Lower lobe of right lung (tissue), 2 donors: ENCODE data around the gene POLR2H. TPM values are rescaled to one million over a fixed set of nuclear protein-coding genes. Genes with fewer than 3 reads are reported as not detected.

ENCODE experiments used
- ATAC-seq, 2 donors: fragments of 200-7000 bp; cut with Tn5 transposase; one replicate each; pipeline ENCODE4 v1.9.1; 2020 to 2022; ENCODE audit warnings: mild to moderate bottlenecking in 2 of 2, moderate library complexity in 2 of 2
- DNase-seq: peaks from one replicate; pipeline ENCODE4 v3.0.0-alpha.2; 2020
- H3K27ac ChIP-seq: fragments of 200-600 bp; one replicate; pipeline ENCODE4 v1.8.0; 2022
- H3K27me3 ChIP-seq: fragments of 200-600 bp; one replicate; pipeline ENCODE4 v1.8.0; 2022; ENCODE audit warnings: low read depth
- H3K36me3 ChIP-seq: fragments of 200-600 bp; one replicate; pipeline ENCODE4 v1.8.0; 2022; ENCODE audit warnings: mild to moderate bottlenecking
- H3K4me1 ChIP-seq: fragments of 200-600 bp; one replicate; pipeline ENCODE4 v1.8.0; 2022
- H3K4me3 ChIP-seq: fragments of 200-600 bp; one replicate; pipeline ENCODE4 v1.8.0; 2022; ENCODE audit warnings: mild to moderate bottlenecking
- H3K9me3 ChIP-seq: fragments of 200-600 bp; one replicate; pipeline ENCODE4 v1.8.0; 2022
- CTCF ChIP-seq: fragments of 200-600 bp; IDR thresholded peaks from one replicate; pipeline ENCODE4 v1.8.0; 2022; ENCODE audit warnings: antibody characterized with exemption, mild to moderate bottlenecking
- intact Hi-C: fragments of 100-400 bp; cut with DNase I; formaldehyde crosslinking; loops from one replicate; pipeline ENCODE4 v1.11.0; 2022
- total RNA-seq: library from RNA; stranded (reverse); fragmentation: NEBNext Ultra II Directional; extraction: Animal tissue kit (Norgen Biotek cat#: 25700); gene quantifications from one replicate; pipeline ENCODE4 v1.2.1, GENCODE V29; 2021
- donor health status: DM: no; HTN: yes; CAD: no; lungs with severe emphysema.

The POLR2H gene
- total RNA-seq, 1 donor from 2014 or later: 53.3 TPM

- no peaks in the 10 kb centered on the region for H3K9me3 ChIP-seq
- H3K36me3 ChIP-seq: no peaks in the 10 kb centered on the region
- peak; percentile 92 to 95 for ATAC-seq
- H3K27me3 ChIP-seq: peaks cover 4% of the 10 kb centered on the region
- no peak overlapping the region for H3K27ac ChIP-seq
- intact Hi-C loops: no loop called here
- peak; percentile 81 for DNase-seq
- H3K4me1 ChIP-seq: no peaks in the 10 kb centered on the region
- H3K4me3 ChIP-seq: no peak overlapping the region
- TF ChIP-seq CTCF: peak; percentile 92
These were observed 56.3 kb downstream of the POLR2H start for GRCh38 chr3:184417619-184418327.

Other genes starting within 250 kb of the POLR2H start
- 41.9 TPM for gene EIF2B5, start 226.4 kb upstream of the POLR2H start, total RNA-seq
- 55.1 TPM for gene DVL3, start 206.3 kb upstream of the POLR2H start, total RNA-seq
- gene AP2M1, start 186.9 kb upstream of the POLR2H start, total RNA-seq: 241 TPM
- 60.7 TPM for gene ABCF3, start 175.5 kb upstream of the POLR2H start, total RNA-seq
- gene VWA5B2, start 132.1 kb upstream of the POLR2H start, total RNA-seq: 0.47 TPM
- 30.1 TPM for gene ALG3, start 112.7 kb upstream of the POLR2H start, total RNA-seq
- 2.6 TPM for gene EEF1AKMT4, start 112.0 kb upstream of the POLR2H start, total RNA-seq
- gene CAMK2N2, start 100.2 kb upstream of the POLR2H start, total RNA-seq: not detected
- gene ECE2, start 85.7 kb upstream of the POLR2H start, total RNA-seq: not detected
- 135 TPM for gene PSMD2, start 62.5 kb upstream of the POLR2H start, total RNA-seq
- gene EIF4G1, start 47.1 kb upstream of the POLR2H start, total RNA-seq: 271 TPM
- 17.0 TPM for gene FAM131A, start 24.1 kb upstream of the POLR2H start, total RNA-seq
- 4.4 TPM for gene CLCN2, start 105 bp upstream of the POLR2H start, total RNA-seq
- gene THPO, start 16.5 kb downstream of the POLR2H start, total RNA-seq: 0.24 TPM
- 4.1 TPM for gene CHRD, start 18.3 kb downstream of the POLR2H start, total RNA-seq
- gene EPHB3, start 200.1 kb downstream of the POLR2H start, total RNA-seq: 4.9 TPM